HG02981 (cell line): ENCODE measurements around the gene DHRS3.

Experiments used
- ATAC-seq: cut with Tn5 transposase; IDR thresholded peaks from one replicate; pipeline ENCODE4 v1.9.1; 2021; ENCODE audit warnings: mild to moderate bottlenecking, moderate library complexity; ENCODE audit not compliant: unreplicated experiment

Gene DHRS3

DNA sequence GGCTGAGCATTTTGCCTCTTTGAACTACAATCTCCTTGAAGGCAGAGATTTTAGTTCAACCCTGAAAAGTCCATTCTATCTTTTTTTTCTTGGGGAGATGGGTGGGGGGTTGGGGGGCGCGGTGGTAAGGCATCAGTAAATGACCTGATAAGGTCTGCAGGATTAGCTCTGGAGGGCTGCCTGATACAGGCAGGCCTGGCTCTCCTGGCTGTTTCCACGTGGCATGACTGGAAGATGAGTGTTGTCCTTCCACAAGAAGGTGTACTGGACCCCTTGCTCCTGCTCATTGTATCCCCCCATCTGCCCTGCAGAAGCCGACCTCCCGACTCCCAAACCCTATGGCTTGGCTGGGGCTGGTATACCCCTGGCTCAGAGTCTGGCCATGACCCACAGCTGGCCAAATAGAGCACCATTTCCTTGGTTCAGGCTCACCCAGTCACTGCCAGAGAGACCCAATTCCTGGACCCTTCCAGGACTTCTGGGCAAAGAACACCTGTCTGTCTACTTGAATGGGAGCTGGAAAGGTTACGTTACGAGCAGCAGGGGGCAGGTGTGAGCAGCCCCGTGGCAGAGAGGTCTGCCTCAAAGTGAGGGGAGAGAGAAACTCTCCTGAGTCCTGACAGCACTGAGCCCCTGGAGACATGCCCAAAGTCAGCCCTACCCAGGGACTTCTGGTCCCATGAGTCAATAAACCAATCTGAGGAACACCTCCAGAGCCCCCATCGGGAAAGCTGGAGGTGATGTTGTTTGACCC, 17.0 kb downstream of the DHRS3 start:
- ATAC-seq: no peak

DNA sequence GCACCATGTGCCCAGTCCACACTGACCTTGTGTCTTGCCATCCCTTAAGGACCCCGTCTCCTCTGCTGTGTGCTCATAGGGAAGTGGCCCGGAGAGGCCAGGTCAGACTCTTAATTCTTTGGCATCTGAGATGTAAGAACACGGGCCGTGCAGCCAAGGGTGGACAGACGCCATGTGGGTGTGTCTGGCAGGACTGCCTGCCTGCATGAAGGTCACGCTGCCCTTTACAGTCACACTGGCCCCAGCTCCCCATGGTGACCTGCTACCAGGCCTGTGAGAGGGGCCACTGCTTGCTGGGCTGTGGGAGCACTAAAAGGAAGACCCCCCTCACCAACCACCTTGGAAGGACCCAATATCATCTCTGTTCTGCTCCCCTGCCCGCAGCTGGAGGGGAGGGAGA, 17.7 kb downstream of the DHRS3 start:
- ATAC-seq: no peak

DNA sequence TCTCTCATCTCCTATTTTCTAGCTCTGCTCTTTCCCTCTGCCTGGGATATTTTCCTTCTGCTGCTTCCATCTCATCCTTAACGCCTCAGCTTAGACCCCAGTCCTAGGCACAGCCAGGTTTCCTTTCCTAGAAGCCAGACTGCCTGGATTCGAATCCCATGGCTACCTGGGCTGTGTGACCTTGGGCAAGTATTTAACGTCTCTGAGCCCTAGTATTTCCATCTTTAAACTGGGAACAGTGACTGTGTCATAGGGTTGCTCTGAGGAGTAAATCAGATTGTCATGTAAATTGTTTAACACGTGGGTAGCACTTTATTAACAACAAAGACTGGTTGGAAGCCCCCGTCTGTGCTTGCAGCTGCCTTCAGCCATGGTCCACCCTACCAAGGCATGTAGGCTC, 18.4 kb downstream of the DHRS3 start:
- no peak for ATAC-seq

DNA sequence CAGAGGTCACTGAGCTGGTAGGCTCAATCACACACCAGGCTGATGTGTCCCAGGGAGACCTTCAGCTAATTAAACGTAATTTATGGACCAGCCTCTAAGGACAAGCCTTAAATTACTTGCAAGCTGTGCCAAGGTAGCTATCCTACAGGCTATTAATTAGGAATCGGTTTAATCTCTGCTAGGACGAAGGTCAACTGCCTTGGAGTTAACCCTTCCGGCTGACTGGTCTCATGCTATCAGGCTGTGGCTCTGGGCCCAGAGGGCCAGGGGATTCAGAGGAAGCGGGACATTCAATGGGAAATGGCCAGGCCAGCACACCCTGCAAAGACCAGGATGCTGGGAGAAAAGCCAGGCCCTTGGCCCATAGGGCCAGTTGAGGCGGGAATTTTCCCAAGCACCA, 19.0 kb downstream of the DHRS3 start:
- no peak for ATAC-seq

DNA sequence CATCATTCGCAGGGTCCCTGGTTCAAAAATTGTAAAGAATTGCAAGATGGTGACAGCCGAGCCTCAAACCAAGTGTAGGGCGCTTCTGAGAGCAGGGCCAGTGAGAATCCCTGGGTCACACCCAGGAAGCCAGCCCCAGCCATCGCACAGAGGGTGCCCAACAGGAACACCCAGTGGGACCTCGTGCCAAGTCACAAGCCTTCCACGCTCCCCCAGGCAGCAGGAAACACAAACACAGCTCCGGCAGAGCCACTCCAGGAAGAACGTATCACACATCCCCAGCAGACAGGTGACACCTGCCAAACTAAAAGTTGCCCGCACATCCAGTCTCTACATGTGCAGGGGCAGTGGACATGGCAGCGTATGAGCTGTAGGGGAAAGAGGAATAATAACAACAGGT, 20.2 kb downstream of the DHRS3 start:
- no peak for ATAC-seq

DNA sequence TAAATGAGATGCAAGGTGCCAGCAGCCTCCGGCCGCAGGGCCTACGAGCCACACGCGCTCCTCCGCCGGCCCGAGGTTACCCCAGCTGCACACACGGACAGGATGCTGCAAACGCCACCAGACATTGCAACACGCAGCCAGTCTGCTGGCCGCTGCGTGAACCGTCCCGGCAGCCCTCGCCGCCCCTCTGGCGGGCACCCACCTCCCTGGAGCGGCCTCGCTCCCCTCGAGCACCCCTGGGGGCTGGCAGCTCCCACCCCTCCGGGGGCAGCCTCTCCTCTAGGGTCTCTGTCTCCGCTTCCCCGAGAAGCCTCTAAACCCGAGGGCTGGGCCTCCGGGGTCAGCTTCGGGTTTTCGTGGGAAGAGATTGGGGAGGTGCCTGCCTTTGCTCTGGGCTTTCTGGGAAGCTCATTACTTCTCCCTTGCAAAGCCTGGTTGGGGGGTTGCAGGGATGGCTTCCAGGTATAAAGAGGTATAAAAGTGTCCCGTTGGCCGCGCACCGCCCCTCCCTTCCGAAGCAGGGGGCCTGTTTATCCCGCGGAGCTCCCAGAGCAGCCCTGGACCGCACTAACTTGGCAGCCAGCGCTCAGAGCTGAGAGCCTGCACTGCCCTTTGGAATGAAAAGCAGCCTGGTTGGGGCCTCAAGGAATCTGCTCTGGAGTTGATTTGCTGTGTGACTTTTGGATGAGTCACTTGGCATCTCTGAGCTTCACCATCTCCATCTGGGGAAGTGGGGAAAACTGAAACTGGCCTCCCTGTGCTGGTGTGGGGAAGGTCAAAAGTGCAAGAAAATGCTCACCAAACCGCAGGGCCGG, 21.8 kb downstream of the DHRS3 start:
- ATAC-seq: peak; percentile 59

DNA sequence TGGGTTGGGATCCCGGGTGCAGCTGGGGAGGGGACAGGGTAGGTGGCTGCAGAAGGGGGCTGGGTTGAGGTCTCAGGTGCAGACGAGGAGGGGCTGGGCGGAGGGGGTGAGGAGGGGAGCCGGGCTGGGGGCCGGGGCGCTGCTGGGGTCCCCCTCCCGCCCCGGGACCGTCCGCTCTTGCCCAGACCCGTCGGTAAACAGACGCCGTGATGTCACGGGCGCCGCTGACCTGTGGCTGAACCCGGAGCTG, 22.3 kb downstream of the DHRS3 start:
- ATAC-seq: no peak

DNA sequence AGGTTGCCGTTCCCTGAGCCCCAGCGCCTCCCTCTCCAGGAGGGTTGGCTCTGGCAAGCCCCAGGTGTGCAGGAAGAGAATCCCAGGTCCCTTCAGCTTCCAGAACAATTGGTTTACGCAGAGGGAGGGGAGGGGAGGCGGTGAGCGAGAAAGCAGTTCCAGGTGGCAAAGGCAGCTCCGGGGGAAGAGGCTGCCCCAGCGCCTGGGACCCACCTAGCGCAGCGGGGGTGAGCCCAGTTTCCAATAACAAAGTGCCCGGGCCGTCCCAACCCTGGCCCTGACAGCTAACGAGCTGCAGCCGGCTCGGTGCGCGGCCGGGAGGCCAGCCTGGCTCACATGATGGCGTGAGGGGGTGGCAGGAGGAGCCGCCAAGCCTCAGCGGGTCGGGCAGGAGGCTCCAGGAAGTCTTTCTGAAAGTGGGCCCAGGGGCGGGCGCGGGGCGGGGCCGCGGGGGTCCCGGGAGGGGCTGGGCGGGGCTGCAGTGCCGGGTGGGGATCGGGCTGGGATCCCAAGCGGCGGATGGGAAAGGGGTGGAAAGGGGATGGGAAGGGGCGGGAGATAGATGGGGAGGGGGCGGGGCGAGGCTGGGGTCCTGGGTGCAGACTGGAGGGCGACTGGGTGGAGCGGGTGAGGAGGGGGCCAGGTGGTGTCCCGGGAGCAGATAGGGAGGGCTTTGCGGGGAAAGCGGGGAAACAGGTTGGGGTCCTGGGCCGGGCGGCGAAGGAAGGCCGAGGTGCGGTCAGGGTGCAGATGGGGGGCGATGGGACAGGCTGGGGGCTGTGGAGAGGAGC, 22.8 kb downstream of the DHRS3 start:
- ATAC-seq: no peak

DNA sequence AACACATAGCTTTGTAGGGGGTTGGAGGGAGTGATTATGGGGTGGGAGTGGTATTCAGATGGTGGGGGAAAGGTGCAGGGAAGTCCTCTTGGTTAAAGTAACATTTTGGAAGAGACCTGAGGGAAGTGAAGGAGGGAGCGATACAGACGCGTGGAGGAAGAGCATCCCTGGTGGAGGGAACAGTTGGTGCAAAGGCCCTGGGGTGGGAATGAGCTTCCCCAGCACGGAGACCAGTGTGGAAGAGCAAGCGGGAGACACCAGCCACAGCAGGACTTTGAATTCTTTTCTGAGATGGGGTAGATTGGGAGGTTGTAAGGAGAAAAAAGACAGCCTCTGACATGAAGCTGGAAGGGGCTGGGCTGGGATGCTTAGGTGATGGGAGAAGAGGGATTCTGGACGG, 23.5 kb downstream of the DHRS3 start:
- ATAC-seq: no peak

DNA sequence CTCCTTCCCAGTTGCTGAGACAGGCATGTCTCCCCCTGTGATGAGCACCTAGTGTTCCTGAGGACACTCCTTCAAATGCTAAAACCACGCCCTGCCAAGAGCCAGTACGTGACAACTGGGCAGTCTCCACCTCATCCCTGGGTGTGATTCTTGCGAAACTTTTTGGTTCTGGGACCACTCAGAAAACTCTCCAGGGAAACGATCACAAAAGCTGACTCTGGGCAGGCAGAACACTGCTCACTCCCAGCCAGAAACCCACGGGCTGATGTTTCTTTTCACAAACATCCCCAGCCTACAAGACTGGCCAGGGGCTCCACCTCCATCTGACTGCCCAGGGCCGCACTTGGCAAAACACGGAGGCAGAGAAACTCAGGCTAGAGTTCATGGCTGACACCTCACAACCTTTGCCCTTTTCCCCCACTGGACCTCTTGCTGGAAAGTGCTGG, 24.4 kb downstream of the DHRS3 start:
- ATAC-seq: no peak

DNA sequence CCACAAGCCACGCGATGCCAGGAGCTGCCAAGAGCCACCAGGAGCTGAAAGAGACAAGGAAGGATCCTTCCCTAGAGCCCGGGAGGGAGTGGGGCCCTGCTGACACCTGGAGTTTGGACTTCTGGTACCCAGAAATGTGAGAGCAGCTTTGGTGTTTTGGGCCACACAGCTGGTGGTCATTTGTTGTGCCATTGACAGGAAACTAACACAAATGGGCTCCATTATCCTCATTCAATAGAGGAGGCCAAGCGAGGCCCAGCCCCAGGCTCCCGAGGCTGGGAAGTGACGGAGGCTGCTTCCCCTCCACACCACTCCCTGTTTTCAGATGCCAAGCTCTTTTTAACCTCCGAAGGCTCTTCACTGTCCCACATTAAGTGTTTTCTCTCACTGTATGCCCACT, 25.5 kb downstream of the DHRS3 start:
- no peak for ATAC-seq

DNA sequence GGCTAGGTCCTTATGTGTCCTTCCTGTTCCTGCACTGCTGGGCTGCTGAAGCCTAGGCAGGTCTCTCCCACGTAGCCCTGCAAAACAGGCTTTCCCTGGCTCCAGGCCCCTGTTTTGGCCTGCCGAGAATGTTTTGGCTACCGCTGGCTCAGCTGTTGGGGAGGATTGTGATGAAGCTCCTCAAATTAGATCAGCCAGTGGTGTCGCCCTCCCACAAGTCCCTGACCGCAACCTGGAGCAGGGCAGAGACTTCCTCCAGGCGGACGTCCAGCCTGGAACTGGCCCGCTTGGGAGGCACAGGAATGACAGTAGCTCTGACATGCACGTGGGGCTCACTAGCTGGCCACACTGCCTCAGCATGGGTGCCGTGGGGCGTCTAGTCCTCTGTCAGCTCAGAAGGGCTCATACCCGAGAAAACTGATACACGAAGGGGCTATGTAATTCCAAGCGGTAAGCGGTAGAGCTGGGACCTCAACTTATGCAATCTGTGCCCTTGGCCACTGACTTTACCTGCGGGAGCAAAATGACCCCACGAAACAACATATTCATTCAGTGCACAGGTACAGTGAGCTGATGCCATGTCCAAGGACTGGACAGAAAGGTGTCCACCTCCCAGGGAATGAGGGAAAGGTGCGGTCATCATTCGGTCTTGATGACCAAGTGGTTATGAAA, 26.6 kb downstream of the DHRS3 start:
- ATAC-seq: no peak

DNA sequence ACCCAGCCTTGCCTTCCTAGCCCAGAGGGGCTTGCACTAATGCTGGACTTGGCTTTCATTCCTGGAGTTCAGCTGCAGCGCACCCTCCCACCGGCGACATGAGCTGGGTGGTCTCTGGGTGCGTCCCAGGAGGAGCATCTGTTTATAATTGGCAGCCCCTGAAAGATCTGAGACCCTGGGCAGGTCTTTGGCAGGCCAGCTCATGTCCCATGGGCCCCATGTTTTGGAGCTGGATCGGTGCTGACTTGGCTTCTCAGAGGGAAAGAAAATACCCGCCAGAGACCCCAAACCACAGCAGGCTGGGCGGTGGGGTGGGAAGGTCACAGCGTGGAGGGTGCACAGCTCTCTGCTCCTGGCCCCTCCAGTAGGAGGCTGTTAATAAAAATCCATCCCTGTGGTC, 29.3 kb downstream of the DHRS3 start:
- ATAC-seq: no peak

DNA sequence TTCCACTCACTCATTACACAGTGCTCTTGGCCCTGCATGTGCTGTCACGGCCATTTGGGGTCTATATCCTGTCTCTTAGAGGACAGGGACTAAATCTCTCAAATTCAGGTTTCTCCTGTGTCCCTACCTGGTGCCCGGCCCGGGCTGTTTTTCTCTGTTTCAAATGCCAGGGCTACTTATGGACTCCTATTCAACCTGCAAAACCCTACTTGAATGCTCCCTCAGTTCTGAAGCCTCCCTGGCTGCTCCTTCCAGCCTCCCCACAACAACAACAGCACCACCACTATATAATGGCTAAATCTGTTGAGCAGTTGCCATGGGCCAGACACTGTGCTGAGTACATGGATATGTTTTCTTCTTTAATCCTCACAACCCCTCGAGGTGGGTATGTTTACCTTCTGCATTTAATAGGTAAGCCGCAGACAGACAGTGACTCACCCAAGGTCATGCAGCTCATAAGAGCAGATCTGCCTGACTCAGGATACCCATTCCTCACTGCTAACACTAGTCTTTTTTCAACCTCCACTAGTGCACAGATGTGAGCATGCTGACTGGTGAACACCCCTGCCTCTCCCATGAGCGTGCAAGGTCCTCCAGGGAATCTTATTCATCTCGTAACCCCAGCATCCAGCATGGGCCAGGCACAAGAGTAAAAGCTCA, 29.9 kb downstream of the DHRS3 start:
- no peak for ATAC-seq

DNA sequence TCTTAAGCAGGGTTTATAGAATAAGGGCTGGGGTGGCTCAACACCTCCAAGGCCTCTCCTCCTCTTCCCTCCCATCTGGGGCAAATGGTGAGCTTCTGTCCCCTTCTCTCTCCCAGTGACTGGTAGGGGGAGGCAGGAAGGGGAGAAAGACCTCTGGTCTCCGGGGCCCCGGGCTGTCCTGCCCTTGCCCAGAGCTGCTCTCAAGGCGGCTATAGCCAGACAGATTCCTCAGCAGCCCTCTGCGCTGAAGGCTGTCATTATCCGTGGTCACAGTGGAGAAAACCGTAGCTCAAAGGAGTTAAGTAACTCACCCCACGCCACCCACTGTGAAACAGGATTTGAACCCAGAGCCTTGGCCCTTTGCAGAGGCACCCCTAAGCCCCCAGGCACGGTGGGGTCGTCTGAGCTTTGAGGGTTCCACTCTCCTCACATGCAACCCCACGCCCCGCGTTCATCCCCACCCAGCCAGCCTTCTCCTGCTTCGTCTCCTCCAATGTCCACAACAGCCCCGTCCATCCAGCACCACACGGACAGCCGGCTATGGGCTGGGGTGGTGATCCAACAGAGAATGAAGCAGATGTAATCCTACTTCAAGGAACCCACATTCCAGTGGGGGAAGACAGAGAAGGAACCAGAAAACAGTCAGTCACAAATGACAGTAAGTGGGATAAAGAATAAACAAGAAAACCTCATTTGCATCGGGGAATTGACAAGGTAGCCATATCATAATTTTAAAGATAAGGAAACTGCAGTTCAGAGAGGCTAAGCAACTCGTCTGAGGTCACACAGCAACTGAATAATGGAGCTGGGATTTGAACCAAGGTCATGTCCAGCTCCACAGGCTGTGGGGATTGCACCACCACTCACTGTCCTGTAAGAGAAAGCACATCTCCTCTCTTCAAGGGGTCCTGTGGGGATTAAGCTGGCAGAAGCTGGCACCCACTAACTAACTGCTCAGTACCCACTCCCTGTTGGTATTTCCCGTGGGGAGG, 31.8 kb downstream of the DHRS3 start:
- ATAC-seq: no peak

DNA sequence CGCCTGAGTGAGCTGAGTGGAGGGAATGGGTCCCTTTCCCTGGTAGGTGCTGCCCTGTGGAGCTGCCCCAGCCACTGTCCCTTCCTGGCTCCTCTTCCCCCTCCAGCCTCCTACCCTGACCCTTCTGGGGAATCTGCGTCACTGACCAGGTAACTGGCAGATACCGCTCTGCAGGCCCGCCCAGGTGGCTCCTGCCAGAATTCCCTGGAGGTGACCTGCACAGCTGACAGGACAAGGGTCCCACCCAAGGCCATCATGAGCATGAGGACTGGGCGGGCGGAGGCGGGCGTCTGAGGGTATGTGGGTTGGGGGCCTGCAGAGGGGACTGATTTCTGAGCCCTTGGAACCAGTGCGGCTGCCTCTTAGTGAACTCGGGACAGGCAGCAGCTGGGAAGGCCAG, 32.5 kb downstream of the DHRS3 start:
- ATAC-seq: no peak

DNA sequence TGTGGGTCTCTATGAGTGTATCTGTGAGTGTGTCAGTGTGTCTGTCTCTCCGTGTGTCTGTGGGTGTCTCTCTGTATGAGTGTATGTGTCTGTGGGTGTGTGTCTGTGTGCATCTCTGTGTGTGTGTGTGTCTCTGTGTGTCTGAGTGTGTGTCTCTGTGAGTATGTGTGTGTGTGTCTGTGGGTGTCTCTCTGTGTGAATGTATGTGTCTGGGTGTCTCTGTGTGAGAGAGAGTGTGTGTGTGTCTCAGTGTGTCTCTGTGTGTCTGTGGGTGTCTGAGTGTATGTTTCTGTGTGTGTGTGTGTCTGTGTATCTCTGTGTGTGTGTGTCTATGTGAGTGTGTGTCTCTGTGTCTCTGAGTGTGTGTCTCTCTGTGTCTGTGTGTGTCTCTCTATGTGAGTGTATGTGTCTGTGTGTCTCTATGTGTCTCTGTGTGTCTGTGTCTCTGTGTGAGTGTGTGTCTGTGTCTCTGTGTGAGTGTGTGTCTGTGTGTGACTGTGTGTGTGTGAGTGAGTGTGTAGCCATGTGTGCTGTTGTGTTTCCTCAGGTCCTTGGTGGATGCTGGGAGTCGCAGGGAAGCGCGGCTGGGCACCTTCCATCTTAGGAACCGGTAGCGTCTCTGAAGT, 33.0 kb downstream of the DHRS3 start:
- ATAC-seq: no peak

DNA sequence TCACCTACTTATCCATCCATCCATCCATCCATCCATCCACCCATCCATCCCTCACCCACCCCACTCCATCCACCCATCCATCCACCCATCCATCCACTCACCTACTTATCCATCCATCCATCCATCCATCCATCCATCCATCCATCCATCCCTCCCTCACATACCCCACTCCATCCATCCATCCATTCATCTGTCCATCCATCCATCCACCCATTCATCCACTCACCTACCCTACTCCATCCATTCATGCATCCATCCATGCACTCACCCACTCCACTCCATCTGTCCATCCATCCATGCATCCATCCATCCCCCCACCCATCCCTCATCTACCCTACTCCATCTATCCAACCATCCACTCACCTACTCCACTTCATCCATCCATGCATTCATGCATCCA, 34.5 kb downstream of the DHRS3 start:
- ATAC-seq: no peak

DNA sequence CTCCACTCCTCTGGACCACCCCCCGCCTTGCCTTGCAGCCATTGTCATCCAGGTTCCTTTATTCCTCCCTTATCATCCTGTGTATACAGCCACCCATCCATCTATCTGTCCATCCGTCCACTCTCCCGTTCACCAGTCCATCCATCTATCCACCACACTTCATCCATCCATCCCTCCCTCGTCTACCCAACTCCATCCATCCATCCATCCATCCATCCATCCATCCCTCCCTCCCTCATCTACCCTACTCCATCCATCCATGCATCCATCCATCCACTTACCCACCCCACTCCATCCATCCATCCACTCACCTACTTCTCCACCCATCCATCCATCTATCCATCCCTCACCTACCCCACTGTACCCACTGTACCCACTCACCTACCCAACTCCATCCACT, 35.4 kb downstream of the DHRS3 start:
- ATAC-seq: no peak
